ENCODE results near the gene KRT6C.

Gene KRT6C

GRCh38 chr12:52435659-52435999 lies 38.0 kb downstream of the KRT6C start:
- ATAC-seq (replicated peaks; ENCODE audit: extremely low read depth, poor library complexity, severe bottlenecking): no peak
- H3K36me3 Mint-ChIP-seq (ENCODE audit: insufficient read depth): no peaks in the 10 kb centered on the region
- no peak overlapping the region for H3K4me3 Mint-ChIP-seq
- peaks cover 82% of the 10 kb centered on the region for H3K27me3 Mint-ChIP-seq
- H3K27ac Mint-ChIP-seq (ENCODE audit: low read depth): no peak overlapping the region
- no peak for DNase-seq (ENCODE audit: low spot score in 2 of 2)
- H3K4me1 Mint-ChIP-seq: no peaks in the 10 kb centered on the region
- no peaks in the 10 kb centered on the region for H3K9me3 Mint-ChIP-seq

- DNase-seq (ENCODE audit: low spot score in 2 of 2) (no peak), ATAC-seq (replicated peaks; ENCODE audit: extremely low read depth, poor library complexity, severe bottlenecking) (no peak)
- Mint-ChIP-seq H3K4me3 (no peak overlapping the region), H3K4me1 (no peaks in the 10 kb centered on the region), H3K36me3 (ENCODE audit: insufficient read depth) (peaks cover 2% of the 10 kb centered on the region), H3K27me3 (peaks cover 84% of the 10 kb centered on the region), H3K27ac (ENCODE audit: low read depth) (no peak overlapping the region), H3K9me3 (no peaks in the 10 kb centered on the region)
Measured at GRCh38 chr12:52434760-52435530, 38.7 kb downstream of the KRT6C start.

- no peak for ATAC-seq (replicated peaks; ENCODE audit: extremely low read depth, poor library complexity, severe bottlenecking)
- Mint-ChIP-seq H3K9me3 (no peaks in the 10 kb centered on the region), H3K36me3 (ENCODE audit: insufficient read depth) (peaks cover 2% of the 10 kb centered on the region), H3K4me3 (no peak within 1 kb of the TSS), H3K27me3 (peaks cover 85% of the 10 kb centered on the region), H3K4me1 (no peaks in the 10 kb centered on the region), H3K27ac (ENCODE audit: low read depth) (no peak within 1 kb of the TSS)
- no peak for DNase-seq (ENCODE audit: low spot score in 2 of 2)
Measured at GRCh38 chr12:52434081-52434733, 39.4 kb downstream of the KRT6C start, which contains the start of gene KRT75. Gene KRT75 (minus strand): TSS chr12:52434371. CDS start chr12:52434304, 67 bp downstream.

- DNase-seq (ENCODE audit: low spot score in 2 of 2) (no peak), ATAC-seq (replicated peaks; ENCODE audit: extremely low read depth, poor library complexity, severe bottlenecking) (no peak)
- H3K9me3 Mint-ChIP-seq: no peaks in the 10 kb centered on the region
- no peak overlapping the region for H3K27ac Mint-ChIP-seq (ENCODE audit: low read depth)
- H3K36me3 Mint-ChIP-seq (ENCODE audit: insufficient read depth): peaks cover 2% of the 10 kb centered on the region
- peaks cover 91% of the 10 kb centered on the region for H3K27me3 Mint-ChIP-seq
- H3K4me3 Mint-ChIP-seq: no peak overlapping the region
- no peaks in the 10 kb centered on the region for H3K4me1 Mint-ChIP-seq
Measured at GRCh38 chr12:52433501-52434080, 40.0 kb downstream of the KRT6C start.

GRCh38 chr12:52432559-52433207 lies 40.9 kb downstream of the KRT6C start:
- Mint-ChIP-seq H3K27me3 (peaks cover 94% of the 10 kb centered on the region), H3K4me1 (no peaks in the 10 kb centered on the region), H3K4me3 (no peak overlapping the region), H3K36me3 (ENCODE audit: insufficient read depth) (peaks cover 2% of the 10 kb centered on the region), H3K27ac (ENCODE audit: low read depth) (no peak overlapping the region), H3K9me3 (no peaks in the 10 kb centered on the region)
- ATAC-seq (replicated peaks; ENCODE audit: extremely low read depth, poor library complexity, severe bottlenecking) (no peak), DNase-seq (ENCODE audit: low spot score in 2 of 2) (no peak)

- ATAC-seq (replicated peaks; ENCODE audit: extremely low read depth, poor library complexity, severe bottlenecking): no peak
- H3K4me3 Mint-ChIP-seq: no peak overlapping the region
Measured at GRCh38 chr12:52428121-52428520, 45.5 kb downstream of the KRT6C start.

GRCh38 chr12:52427083-52427482 lies 46.5 kb downstream of the KRT6C start:
- no peak for ATAC-seq (replicated peaks; ENCODE audit: extremely low read depth, poor library complexity, severe bottlenecking)

More at GRCh38 chr12:52428121-52428520, 45.5 kb downstream of the KRT6C start:
- Mint-ChIP-seq H3K9me3 (no peaks in the 10 kb centered on the region), H3K27me3 (peaks cover 75% of the 10 kb centered on the region), H3K27ac (ENCODE audit: low read depth) (no peak overlapping the region), H3K4me1 (no peaks in the 10 kb centered on the region), H3K36me3 (ENCODE audit: insufficient read depth) (peaks cover 4% of the 10 kb centered on the region)
- DNase-seq (ENCODE audit: low spot score in 2 of 2): no peak

GRCh38 chr12:52426034-52426433 lies 47.6 kb downstream of the KRT6C start:
- Mint-ChIP-seq H3K9me3 (no peaks in the 10 kb centered on the region), H3K36me3 (ENCODE audit: insufficient read depth) (peaks cover 4% of the 10 kb centered on the region), H3K4me1 (no peaks in the 10 kb centered on the region), H3K4me3 (no peak overlapping the region), H3K27ac (ENCODE audit: low read depth) (no peak overlapping the region), H3K27me3 (peaks cover 74% of the 10 kb centered on the region)
- DNase-seq (ENCODE audit: low spot score in 2 of 2) (no peak), ATAC-seq (replicated peaks; ENCODE audit: extremely low read depth, poor library complexity, severe bottlenecking) (no peak)

More at GRCh38 chr12:52427083-52427482, 46.5 kb downstream of the KRT6C start:
- Mint-ChIP-seq H3K36me3 (ENCODE audit: insufficient read depth) (peaks cover 4% of the 10 kb centered on the region), H3K4me1 (no peaks in the 10 kb centered on the region), H3K9me3 (no peaks in the 10 kb centered on the region), H3K27me3 (peaks cover 75% of the 10 kb centered on the region), H3K27ac (ENCODE audit: low read depth) (no peak overlapping the region), H3K4me3 (no peak overlapping the region)
- no peak for DNase-seq (ENCODE audit: low spot score in 2 of 2)

- no peak for ATAC-seq (replicated peaks; ENCODE audit: extremely low read depth, poor library complexity, severe bottlenecking)
- Mint-ChIP-seq H3K4me1 (no peaks in the 10 kb centered on the region), H3K27ac (ENCODE audit: low read depth) (no peak overlapping the region), H3K27me3 (peaks cover 69% of the 10 kb centered on the region), H3K9me3 (no peaks in the 10 kb centered on the region), H3K4me3 (no peak overlapping the region), H3K36me3 (ENCODE audit: insufficient read depth) (peaks cover 3% of the 10 kb centered on the region)
- DNase-seq (ENCODE audit: low spot score in 2 of 2): no peak
Measured at GRCh38 chr12:52425466-52425865, 48.1 kb downstream of the KRT6C start.

- H3K36me3 Mint-ChIP-seq (ENCODE audit: insufficient read depth): peaks cover 2% of the 10 kb centered on the region
- no peak for ATAC-seq (replicated peaks; ENCODE audit: extremely low read depth, poor library complexity, severe bottlenecking)
- H3K27me3 Mint-ChIP-seq: peaks cover 53% of the 10 kb centered on the region
- H3K9me3 Mint-ChIP-seq: no peaks in the 10 kb centered on the region
- no peak overlapping the region for H3K27ac Mint-ChIP-seq (ENCODE audit: low read depth)
- DNase-seq (ENCODE audit: low spot score in 2 of 2): no peak
- peaks cover 7% of the 10 kb centered on the region for H3K4me1 Mint-ChIP-seq
- no peak overlapping the region for H3K4me3 Mint-ChIP-seq
Measured at GRCh38 chr12:52423661-52424500, 49.7 kb downstream of the KRT6C start.

- Mint-ChIP-seq H3K9me3 (no peaks in the 10 kb centered on the region), H3K4me3 (no peak overlapping the region), H3K27me3 (peaks cover 45% of the 10 kb centered on the region), H3K36me3 (ENCODE audit: insufficient read depth) (peaks cover 2% of the 10 kb centered on the region), H3K4me1 (peaks cover 7% of the 10 kb centered on the region), H3K27ac (ENCODE audit: low read depth) (no peak overlapping the region)
- DNase-seq (ENCODE audit: low spot score in 2 of 2) (no peak), ATAC-seq (replicated peaks; ENCODE audit: extremely low read depth, poor library complexity, severe bottlenecking) (no peak)
Measured at GRCh38 chr12:52423035-52423434, 50.6 kb downstream of the KRT6C start.

GRCh38 chr12:52419656-52420055 lies 53.9 kb downstream of the KRT6C start:
- no peak for ATAC-seq (replicated peaks; ENCODE audit: extremely low read depth, poor library complexity, severe bottlenecking)
- no peak for DNase-seq (ENCODE audit: low spot score in 2 of 2)
- H3K36me3 Mint-ChIP-seq (ENCODE audit: insufficient read depth): no peaks in the 10 kb centered on the region
- H3K4me3 Mint-ChIP-seq: no peak overlapping the region
- no peak overlapping the region for H3K27ac Mint-ChIP-seq (ENCODE audit: low read depth)
- peaks cover 7% of the 10 kb centered on the region for H3K4me1 Mint-ChIP-seq
- H3K9me3 Mint-ChIP-seq: no peaks in the 10 kb centered on the region
- peaks cover 51% of the 10 kb centered on the region for H3K27me3 Mint-ChIP-seq
